ENCODE results near the gene KRT76. TPM values are rescaled to one million over a fixed set of nuclear protein-coding genes. Genes with fewer than 3 reads are reported as not detected.
A peak's percentile ranks its signal among the peaks of the same experiment; 100 is the strongest.

The KRT76 gene
- total RNA-seq, 1 donor from 2014 or later = not detected

DNA sequence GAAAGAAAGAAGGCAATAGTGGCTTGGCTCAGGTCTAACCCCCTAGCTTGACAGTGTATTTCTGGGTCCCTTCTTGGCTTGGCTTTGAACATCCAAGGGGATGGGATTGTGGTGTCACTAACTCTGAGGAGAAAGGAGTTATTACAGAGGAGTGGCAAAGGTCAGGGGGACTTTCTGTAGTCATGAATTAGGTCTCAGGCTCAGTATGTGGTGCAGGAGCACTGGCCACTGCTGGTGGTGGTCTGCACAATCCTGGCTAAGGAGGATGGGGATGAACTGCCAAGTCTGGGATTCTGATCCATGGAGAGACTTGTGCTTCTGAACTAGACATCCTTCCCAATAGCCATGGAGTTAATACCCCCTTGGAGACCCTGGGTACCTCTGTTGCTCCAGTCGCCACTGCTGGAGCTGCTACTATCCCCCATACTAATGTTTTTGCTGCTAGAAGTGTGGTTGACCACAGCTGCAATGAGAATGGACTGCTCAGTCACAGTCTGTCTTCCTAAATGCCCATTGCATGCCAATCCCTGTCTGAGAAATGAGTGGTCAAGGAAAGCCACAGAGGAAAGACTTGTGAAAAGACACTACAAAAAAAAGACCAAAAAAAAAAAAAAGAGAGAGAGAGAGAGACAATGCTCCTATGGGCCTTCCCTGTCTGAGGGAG is 32.5 kb downstream of the KRT76 start:
- Histone ChIP-seq H3K27me3 (ENCODE audit: low read depth) (peaks cover 82% of the 10 kb centered on the region), H3K4me3 (no peak overlapping the region), H3K27ac (replicated peaks) (no peak overlapping the region), H3K9me3 (replicated peaks) (no peaks in the 10 kb centered on the region), H3K36me3 (no peaks in the 10 kb centered on the region), H3K4me1 (no peaks in the 10 kb centered on the region)
- intact Hi-C loops (cut with micrococcal nuclease) = no loop called here
- DNase-seq = no peak
- no peak for TF ChIP-seq CTCF (IDR thresholded peaks at IDR 0.05; ENCODE audit: borderline replicate concordance)

DNA sequence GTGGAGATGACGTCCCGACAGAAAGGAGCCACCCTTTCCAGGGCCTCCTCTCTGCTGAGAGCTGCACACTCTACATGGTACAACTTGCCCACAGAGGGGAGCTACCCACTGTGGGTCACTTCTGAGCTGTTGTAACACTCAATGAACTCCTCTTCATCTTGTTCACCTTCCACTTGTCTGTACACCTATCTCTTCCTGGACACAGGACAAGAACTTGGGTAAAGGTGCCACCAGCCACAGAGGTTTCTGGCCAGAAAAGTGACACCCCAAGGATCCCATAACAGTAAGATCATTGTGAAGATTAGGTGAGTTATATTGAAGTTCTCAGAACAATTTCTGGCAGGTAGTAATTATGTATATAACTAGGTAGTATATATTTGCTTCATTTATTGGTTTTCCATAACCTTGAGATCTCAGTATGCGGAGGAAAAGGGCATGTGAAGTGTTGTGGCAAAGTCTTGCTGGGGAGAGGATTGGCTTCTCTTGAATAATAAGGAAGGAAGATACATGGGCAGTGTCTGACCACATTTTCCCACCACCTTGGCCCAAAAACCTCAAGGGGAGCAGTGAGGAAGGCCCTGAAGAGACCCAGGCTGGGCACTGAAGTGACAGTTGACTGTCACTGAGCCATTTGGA is 34.2 kb downstream of the KRT76 start:
- Histone ChIP-seq H3K36me3 (no peaks in the 10 kb centered on the region), H3K4me1 (no peaks in the 10 kb centered on the region), H3K27ac (replicated peaks) (no peak overlapping the region), H3K27me3 (ENCODE audit: low read depth) (peaks cover 78% of the 10 kb centered on the region), H3K4me3 (no peak overlapping the region), H3K9me3 (replicated peaks) (no peaks in the 10 kb centered on the region)
- no peak for DNase-seq
- intact Hi-C loops (cut with micrococcal nuclease) = no loop called here
- TF ChIP-seq CTCF (IDR thresholded peaks at IDR 0.05; ENCODE audit: borderline replicate concordance) = no peak

GRCh38 chr12:52742196-52742580 is 35.0 kb downstream of the KRT76 start:
- no peaks in the 10 kb centered on the region for H3K36me3 ChIP-seq
- no peak for TF ChIP-seq CTCF (IDR thresholded peaks at IDR 0.05; ENCODE audit: borderline replicate concordance)

DNA sequence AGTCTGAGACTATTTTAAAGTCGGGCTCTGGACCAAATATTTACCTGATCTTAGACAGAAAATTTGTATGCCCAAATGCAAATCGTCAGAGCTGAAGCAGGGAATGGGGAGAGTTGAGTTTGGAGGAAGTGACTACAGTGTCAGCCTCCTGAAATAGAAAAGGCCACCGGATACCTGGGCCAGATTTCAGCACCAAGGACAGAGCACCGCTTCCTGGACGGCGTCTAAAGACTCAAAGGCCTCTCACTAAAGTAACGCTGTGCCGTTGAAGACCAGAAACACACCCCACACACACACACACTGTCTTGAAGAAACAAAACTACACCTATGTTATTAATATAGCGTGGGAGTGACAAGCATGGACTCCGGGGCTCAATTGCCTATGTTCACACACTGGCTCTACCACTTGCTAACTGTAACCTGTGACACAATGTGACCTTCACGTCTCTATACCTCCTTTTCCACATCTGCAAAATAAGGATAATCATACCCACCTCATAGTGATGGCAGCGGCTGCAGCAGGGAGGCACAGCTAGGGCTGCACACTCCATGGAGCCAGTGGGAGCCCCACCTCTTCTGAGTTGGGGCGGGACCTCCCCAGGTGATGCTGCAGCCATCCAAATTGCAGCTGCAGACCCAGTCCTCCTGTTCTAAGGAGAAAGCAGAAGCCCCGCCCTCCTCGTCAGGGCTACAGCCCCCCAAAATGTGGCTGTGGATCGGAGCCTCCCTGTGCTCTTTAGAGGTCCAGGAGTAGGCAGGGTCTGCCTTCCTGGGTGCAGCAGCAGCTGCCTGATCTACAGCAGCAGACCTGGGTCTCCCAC is 35.6 kb downstream of the KRT76 start:
- TF ChIP-seq CTCF (IDR thresholded peaks at IDR 0.05; ENCODE audit: borderline replicate concordance) = no peak
- H3K9me3 ChIP-seq (replicated peaks) = no peaks in the 10 kb centered on the region
- no peak overlapping the region for H3K4me3 ChIP-seq
- H3K4me1 ChIP-seq = no peaks in the 10 kb centered on the region
- peak; percentile 42 for DNase-seq
- intact Hi-C loops (cut with micrococcal nuclease) = no loop called here
- H3K27ac ChIP-seq (replicated peaks) = no peak overlapping the region
- H3K36me3 ChIP-seq = no peaks in the 10 kb centered on the region
- peaks cover 72% of the 10 kb centered on the region for H3K27me3 ChIP-seq (ENCODE audit: low read depth)

More at GRCh38 chr12:52742196-52742580, 35.0 kb downstream of the KRT76 start:
- H3K9me3 ChIP-seq (replicated peaks) = no peaks in the 10 kb centered on the region
- no peak overlapping the region for H3K4me3 ChIP-seq
- no peak for DNase-seq
- H3K27me3 ChIP-seq (ENCODE audit: low read depth) = peaks cover 72% of the 10 kb centered on the region
- no peaks in the 10 kb centered on the region for H3K4me1 ChIP-seq
- no peak overlapping the region for H3K27ac ChIP-seq (replicated peaks)
- intact Hi-C loops (cut with micrococcal nuclease) = no loop called here

DNA sequence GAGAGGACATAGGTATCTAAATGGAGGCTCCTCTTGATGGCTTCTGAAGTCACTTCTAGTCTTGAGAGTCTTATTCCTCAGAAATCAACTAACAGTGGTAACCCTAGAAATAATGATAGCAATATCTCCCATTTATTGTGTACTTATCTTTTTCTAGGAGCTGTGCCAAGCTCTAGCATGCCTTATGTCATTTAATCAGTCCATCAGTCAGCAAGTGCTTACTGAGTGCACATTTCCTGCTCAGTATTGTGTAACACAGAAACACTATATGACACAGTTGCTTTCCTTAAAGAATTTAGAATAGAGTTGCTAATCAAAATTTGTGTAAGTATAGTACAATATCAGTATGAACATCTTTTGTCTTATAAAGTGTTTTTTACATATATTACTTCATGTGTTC is 36.6 kb downstream of the KRT76 start:
- intact Hi-C loops (cut with micrococcal nuclease) = no loop called here
- Histone ChIP-seq H3K4me3 (no peak overlapping the region), H3K36me3 (no peaks in the 10 kb centered on the region), H3K27me3 (ENCODE audit: low read depth) (peaks cover 72% of the 10 kb centered on the region), H3K4me1 (no peaks in the 10 kb centered on the region), H3K9me3 (replicated peaks) (no peaks in the 10 kb centered on the region), H3K27ac (replicated peaks) (no peak overlapping the region)
- no peak for TF ChIP-seq CTCF (IDR thresholded peaks at IDR 0.05; ENCODE audit: borderline replicate concordance)
- DNase-seq = no peak

Data from left ventricle myocardium inferior (tissue), 1 donor.